Ishikawa (cell line): Measurements from ENCODE around the gene TTC3.

Experiments used
- CEBPB ChIP-seq: IDR thresholded peaks from 2 replicates; pipeline ENCODE4 v1.6.1; 2012
- CREB1 ChIP-seq: IDR thresholded peaks from 2 replicates; pipeline ENCODE4 v1.6.1; 2012; ENCODE audit warnings: low read depth
- EGR1 ChIP-seq: IDR thresholded peaks from 2 replicates; pipeline ENCODE4 v1.6.1; 2012
- EP300 ChIP-seq: IDR thresholded peaks from 2 replicates; pipeline ENCODE4 v1.6.1; 2012; ENCODE audit warnings: borderline replicate concordance
- FOXM1 ChIP-seq: IDR thresholded peaks from 2 replicates; pipeline ENCODE4 v1.6.1; 2012; ENCODE audit warnings: low read depth, borderline replicate concordance
- NFIC ChIP-seq: IDR thresholded peaks from 2 replicates; pipeline ENCODE4 v1.6.1; 2012
- RAD21 ChIP-seq: IDR thresholded peaks from 2 replicates; pipeline ENCODE4 v1.6.1; 2012; ENCODE audit warnings: low read depth
- TAF1 ChIP-seq: IDR thresholded peaks from 2 replicates; pipeline ENCODE4 v1.6.1; 2012; ENCODE audit warnings: low read depth, mild to moderate bottlenecking
- TCF12 ChIP-seq: IDR thresholded peaks from 2 replicates; pipeline ENCODE4 v1.6.1; 2012; ENCODE audit warnings: low read depth
- TEAD4 ChIP-seq: IDR thresholded peaks from 2 replicates; pipeline ENCODE4 v1.6.1; 2012
- YY1 ChIP-seq: IDR thresholded peaks from 2 replicates; pipeline ENCODE4 v1.6.1; 2012; ENCODE audit warnings: low read depth
- ZBTB7A ChIP-seq: IDR thresholded peaks from 2 replicates; pipeline ENCODE4 v1.6.1; 2012; ENCODE audit warnings: low read depth
- TF ChIP-seq, protein P1 (sequence below): IDR thresholded peaks from 2 replicates; pipeline ENCODE4 v1.6.1; 2012
- TF ChIP-seq, protein P2 (sequence below): IDR thresholded peaks from 2 replicates; pipeline ENCODE4 v1.6.1; 2012
- TF ChIP-seq, protein P3 (sequence below): IDR thresholded peaks from 2 replicates; pipeline ENCODE4 v1.6.1; 2012; ENCODE audit warnings: low read depth, mild to moderate bottlenecking

Gene TTC3

DNA sequence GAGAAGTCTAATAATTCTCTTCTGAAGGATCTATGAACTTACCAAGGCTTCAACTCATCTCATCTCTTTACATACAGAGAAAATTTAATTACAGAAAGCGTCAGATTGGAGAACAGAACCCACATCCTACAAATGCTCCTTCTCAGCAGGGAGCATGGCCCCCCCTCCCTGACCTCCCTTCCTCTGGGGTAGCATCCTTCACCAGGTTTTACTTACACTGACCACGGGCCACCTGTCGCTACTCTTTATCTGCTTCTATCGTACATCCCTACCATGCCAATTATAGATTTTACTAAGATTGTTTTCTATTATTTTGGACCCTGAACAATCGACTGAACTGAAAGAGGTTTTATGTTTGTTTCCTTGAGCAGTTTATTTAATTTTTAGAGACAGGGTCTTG, 40.8 kb upstream of the TTC3 start:
- TF ChIP-seq, protein P1, sequence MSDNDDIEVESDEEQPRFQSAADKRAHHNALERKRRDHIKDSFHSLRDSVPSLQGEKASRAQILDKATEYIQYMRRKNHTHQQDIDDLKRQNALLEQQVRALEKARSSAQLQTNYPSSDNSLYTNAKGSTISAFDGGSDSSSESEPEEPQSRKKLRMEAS: no peak
- TF ChIP-seq TAF1 (no peak), EP300 (no peak), NFIC (no peak)
- TF ChIP-seq, protein P2, sequence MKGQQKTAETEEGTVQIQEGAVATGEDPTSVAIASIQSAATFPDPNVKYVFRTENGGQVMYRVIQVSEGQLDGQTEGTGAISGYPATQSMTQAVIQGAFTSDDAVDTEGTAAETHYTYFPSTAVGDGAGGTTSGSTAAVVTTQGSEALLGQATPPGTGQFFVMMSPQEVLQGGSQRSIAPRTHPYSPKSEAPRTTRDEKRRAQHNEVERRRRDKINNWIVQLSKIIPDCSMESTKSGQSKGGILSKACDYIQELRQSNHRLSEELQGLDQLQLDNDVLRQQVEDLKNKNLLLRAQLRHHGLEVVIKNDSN: no peak

DNA sequence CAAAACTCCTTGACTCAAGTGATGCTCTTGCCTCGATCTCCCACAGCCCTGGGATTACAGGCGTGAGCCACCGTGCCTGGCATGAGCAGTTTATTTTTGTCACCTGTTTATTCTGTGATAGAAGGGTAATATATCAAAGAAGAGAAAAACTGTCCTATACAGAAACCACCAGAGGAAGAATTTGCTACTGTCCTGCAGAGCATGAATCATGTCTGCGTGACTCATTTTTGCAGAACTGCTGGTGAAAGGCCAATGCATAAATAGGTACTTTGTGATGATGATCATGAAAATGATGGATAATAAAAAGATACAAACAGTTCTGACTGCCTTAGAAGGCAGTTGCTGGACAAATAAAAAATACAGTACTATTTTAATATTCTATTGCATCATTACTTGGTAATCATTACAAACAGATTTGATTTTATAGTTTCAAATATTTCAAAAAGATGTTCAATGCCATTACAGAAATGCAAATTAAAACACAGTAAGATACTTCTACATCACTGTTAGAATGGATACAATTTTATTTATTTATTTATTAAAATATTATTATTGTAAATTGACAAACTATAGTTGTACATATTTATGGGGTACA, 40.1 kb upstream of the TTC3 start:
- TF ChIP-seq YY1 (no peak), TAF1 (no peak), EGR1 (no peak)
- TF ChIP-seq, protein P1: no peak
- TF ChIP-seq, protein P2: no peak

DNA sequence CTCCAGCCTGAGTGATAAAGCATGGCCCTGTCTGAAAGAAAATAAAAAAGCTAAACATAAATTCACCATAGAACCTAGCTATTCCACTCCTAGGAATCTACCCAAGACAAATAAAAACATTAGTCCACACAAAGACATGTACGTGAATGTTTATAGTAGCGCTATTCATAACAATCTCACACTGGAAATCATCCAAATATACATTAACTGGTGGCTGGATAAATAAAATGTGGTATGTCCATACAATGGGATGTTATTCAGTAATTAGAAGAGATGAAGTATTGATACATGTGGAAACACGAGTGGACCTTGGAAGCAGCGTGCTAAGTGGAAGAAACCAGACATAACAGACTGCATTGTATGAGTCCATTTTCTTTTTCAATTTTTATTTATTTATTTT, 36.9 kb upstream of the TTC3 start:
- TF ChIP-seq TCF12 (no peak), EGR1 (no peak), TAF1 (no peak), NFIC (no peak), YY1 (no peak), ZBTB7A (no peak), RAD21 (no peak), TEAD4 (no peak), CEBPB (no peak), CREB1 (no peak), FOXM1 (no peak), EP300 (no peak)
- TF ChIP-seq, protein P1: no peak

DNA sequence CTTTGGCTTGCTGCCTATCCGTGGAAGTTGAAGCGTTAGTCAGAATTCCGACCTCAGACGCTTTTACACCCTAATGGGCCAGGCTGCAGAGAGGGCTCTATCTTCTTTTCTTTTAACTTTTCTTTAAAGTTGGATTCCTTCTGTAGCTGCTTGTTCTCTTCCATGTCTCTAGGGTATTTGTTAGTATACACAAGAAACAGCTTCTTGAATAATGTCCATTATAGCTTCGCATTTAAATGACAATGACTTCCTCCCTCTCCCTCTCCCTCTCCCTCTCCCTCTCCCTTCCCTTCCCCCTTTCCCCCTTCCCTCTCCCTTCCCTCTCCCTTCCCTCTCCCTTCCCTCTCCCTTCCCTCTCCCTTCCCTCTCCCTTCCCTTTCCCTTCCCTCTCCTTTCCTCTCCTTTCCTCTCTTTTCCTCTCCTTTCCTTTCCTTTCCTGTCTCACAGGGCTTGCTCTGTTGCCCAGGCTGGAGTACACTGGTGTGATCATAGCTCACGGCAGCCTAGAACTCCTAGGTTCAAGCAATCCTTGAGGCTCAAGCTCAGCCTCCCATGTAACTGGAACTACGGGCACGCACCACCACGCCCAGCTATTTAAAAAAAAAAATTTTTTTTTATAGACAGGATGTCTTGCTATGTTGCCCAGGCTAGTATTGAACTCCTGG, 33.5 kb upstream of the TTC3 start:
- TF ChIP-seq CEBPB (no peak), ZBTB7A (no peak)

DNA sequence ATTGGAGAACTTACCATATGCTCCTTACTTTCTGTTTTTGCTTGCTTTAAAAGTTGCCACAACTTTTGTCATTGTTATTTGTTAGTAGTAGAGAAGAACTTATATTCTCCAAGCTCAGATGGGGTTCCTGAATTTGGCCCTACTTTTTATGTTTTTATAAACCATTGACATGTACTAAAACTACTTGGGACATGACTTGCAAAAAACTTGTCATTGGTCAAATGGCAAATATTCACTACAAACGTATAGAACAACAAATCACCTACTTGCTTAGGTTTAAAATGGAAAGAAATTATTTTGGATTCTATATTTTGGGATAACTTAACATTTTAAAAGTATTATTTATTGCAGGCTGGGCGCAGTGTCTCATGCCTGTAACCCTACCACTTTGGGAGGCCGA, 32.8 kb upstream of the TTC3 start:
- no peak for TF ChIP-seq TCF12
- no peak for TF ChIP-seq FOXM1
- TF ChIP-seq CREB1: no peak
- no peak for TF ChIP-seq YY1
- TF ChIP-seq, protein P3, sequence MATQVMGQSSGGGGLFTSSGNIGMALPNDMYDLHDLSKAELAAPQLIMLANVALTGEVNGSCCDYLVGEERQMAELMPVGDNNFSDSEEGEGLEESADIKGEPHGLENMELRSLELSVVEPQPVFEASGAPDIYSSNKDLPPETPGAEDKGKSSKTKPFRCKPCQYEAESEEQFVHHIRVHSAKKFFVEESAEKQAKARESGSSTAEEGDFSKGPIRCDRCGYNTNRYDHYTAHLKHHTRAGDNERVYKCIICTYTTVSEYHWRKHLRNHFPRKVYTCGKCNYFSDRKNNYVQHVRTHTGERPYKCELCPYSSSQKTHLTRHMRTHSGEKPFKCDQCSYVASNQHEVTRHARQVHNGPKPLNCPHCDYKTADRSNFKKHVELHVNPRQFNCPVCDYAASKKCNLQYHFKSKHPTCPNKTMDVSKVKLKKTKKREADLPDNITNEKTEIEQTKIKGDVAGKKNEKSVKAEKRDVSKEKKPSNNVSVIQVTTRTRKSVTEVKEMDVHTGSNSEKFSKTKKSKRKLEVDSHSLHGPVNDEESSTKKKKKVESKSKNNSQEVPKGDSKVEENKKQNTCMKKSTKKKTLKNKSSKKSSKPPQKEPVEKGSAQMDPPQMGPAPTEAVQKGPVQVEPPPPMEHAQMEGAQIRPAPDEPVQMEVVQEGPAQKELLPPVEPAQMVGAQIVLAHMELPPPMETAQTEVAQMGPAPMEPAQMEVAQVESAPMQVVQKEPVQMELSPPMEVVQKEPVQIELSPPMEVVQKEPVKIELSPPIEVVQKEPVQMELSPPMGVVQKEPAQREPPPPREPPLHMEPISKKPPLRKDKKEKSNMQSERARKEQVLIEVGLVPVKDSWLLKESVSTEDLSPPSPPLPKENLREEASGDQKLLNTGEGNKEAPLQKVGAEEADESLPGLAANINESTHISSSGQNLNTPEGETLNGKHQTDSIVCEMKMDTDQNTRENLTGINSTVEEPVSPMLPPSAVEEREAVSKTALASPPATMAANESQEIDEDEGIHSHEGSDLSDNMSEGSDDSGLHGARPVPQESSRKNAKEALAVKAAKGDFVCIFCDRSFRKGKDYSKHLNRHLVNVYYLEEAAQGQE: no peak
- TF ChIP-seq NFIC: no peak
- TF ChIP-seq ZBTB7A: no peak
- TF ChIP-seq RAD21: no peak
- no peak for TF ChIP-seq TAF1
- no peak for TF ChIP-seq CEBPB
- TF ChIP-seq, protein P2: no peak
- TF ChIP-seq, protein P1: no peak
- no peak for TF ChIP-seq EP300
- no peak for TF ChIP-seq EGR1
- no peak for TF ChIP-seq TEAD4

DNA sequence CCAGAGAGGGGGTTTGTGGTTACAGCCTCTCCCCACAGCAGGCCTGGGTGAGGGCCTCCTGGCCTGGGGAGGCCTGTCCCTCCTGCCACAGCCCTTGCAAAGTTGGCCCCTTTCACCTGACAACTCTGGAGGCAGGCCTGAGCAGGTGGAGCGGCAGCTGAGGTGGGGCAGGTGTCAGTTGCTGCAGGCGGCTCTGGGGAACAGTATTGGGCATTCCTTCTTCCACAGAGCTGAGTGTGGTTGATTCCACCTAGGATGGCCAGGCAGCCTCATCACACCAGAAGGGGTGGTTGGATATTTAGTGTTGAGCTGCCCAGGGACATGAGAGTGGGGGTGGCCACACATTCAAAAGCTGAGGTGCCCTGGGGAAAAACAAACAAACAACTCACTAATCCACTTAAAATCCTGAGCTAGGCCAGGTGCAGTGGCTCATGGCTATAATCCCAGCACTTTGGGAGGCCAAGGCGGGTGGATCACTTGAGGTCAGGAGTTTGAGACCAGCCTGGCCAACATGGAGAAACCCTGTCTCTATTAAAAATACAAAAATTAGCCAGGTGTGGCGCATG, 31.3 kb upstream of the TTC3 start:
- TF ChIP-seq CREB1: no peak

DNA sequence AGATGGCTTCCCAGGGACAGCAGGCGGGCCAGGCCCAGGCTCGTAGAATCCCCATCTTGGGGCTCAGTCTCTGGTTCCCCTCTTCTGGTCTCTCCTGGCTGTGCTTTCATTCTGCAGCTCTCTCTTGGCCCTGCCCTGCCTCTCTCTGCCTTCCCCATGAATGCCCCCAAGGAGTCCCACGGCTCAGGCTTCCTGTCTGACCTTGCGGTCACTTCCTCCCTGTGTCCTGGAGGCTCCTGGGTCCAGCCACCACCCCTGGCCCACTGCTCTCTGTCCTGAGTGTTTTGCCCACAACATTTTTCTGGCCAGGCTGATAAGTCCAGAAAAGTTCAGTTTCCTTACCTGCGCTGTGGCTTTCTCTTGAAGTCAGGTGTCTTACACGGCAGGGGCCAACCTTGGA, 29.2 kb upstream of the TTC3 start:
- TF ChIP-seq TAF1 (no peak), ZBTB7A (no peak)
- TF ChIP-seq, protein P2: no peak
- TF ChIP-seq, protein P3: no peak
